Keratinocyte (primary cell): ENCODE results near the gene ARHGAP35. TPM values are rescaled to one million over a fixed set of nuclear protein-coding genes. Genes with fewer than 3 reads are reported as not detected.

ENCODE experiments used
- DNase-seq: peaks from one replicate; pipeline ENCODE4 v3.0.0-alpha.2; 2011; ENCODE audit warnings: low read depth, missing footprints, low spot score
- FAIRE-seq: peaks from 2 replicates; lab custom pipeline; 2011; peaks lifted over from hg19 to GRCh38; lab: Jason Lieb, UNC
- H2AFZ ChIP-seq: 2 replicates; pipeline ENCODE4 v1.6.0; 2012; ENCODE audit warnings: low read length, control low read depth, inconsistent platforms; ENCODE audit not compliant: control insufficient read depth
- H3K27ac ChIP-seq: 2 replicates; pipeline ENCODE4 v1.5.1; 2011; ENCODE audit warnings: low read length; ENCODE audit not compliant: control insufficient read depth, insufficient read depth
- H3K27me3 ChIP-seq: 3 replicates; pipeline ENCODE4 v1.6.0; 2011; ENCODE audit warnings: low read length; ENCODE audit not compliant: control insufficient read depth, insufficient read depth; ENCODE audit errors: extremely low read depth
- H3K36me3 ChIP-seq, 2 experiments: 2 replicates in 1 of 2; 3 replicates in 1 of 2; pipeline ENCODE4 v1.5.1; 2011; ENCODE audit warnings: low read length in 2 of 2, mild to moderate bottlenecking in 1 of 2; ENCODE audit not compliant: control insufficient read depth in 2 of 2, insufficient read depth in 2 of 2; ENCODE audit errors: extremely low read depth in 1 of 2
- H3K4me1 ChIP-seq: 3 replicates; pipeline ENCODE4 v1.5.1; 2011; ENCODE audit warnings: low read length; ENCODE audit not compliant: control insufficient read depth, insufficient read depth; ENCODE audit errors: extremely low read depth
- H3K4me2 ChIP-seq: 3 replicates; pipeline ENCODE4 v1.6.0; 2011; ENCODE audit warnings: low read depth, low read length; ENCODE audit not compliant: control insufficient read depth, insufficient read depth; ENCODE audit errors: extremely low read depth
- H3K4me3 ChIP-seq, 3 experiments: fragments of 200-600 bp in 1 of 3; sonication (generic) in 1 of 3; 2 replicates in 2 of 3; 3 replicates in 1 of 3; pipeline ENCODE4 v1.5.1; 2011 to 2016; ENCODE audit warnings: low read length in 3 of 3, mild to moderate bottlenecking in 3 of 3, control low read depth in 2 of 3, inconsistent platforms in 1 of 3, low read depth in 1 of 3, mixed read lengths in 1 of 3, mixed run types in 1 of 3, moderate library complexity in 1 of 3; ENCODE audit not compliant: control insufficient read depth in 2 of 3, insufficient read depth in 2 of 3; ENCODE audit errors: extremely low read depth in 1 of 3
- H3K79me2 ChIP-seq: 2 replicates; pipeline ENCODE4 v1.6.0; 2012; ENCODE audit warnings: low read length; ENCODE audit not compliant: control insufficient read depth, insufficient read depth
- H3K9ac ChIP-seq: 3 replicates; pipeline ENCODE4 v1.6.0; 2011; ENCODE audit warnings: low read length; ENCODE audit not compliant: control insufficient read depth, insufficient read depth; ENCODE audit errors: extremely low read depth
- H3K9me1 ChIP-seq: 3 replicates; pipeline ENCODE4 v1.6.0; 2011; ENCODE audit warnings: low read length; ENCODE audit not compliant: control insufficient read depth, insufficient read depth; ENCODE audit errors: extremely low read depth
- H3K9me3 ChIP-seq: 2 replicates; pipeline ENCODE4 v1.5.1; 2012; ENCODE audit warnings: low read depth, low read length; ENCODE audit not compliant: control insufficient read depth
- H4K20me1 ChIP-seq: 3 replicates; pipeline ENCODE4 v1.6.0; 2011; ENCODE audit warnings: low read length; ENCODE audit not compliant: control insufficient read depth, insufficient read depth; ENCODE audit errors: extremely low read depth
- EZH2 ChIP-seq: IDR thresholded peaks from one replicate; pipeline ENCODE4 v1.6.1; 2012; ENCODE audit warnings: inconsistent platforms, mild to moderate bottlenecking, low read length, moderate library complexity
- dilution Hi-C: fragments of 300-500 bp; cut with MboI; formaldehyde crosslinking; loops from one replicate; pipeline ENCODE4 v1.7.0; 2020; ENCODE audit warnings: low sequenced_read_pairs; ENCODE audit not compliant: extremely low pct_ligation_motif_present
- polyA plus RNA-seq, 5 experiments: library from polyadenylated mRNA; depleted of rRNA in 3 of 5; stranded (reverse) in 3 of 5; stranded (forward) in 1 of 5; unstranded in 1 of 5; fragments of >200 nt; gene quantifications; 1 replicate in 1 of 5; 2 replicates in 3 of 5; 3 replicates in 1 of 5; pipeline versions ENCODE4 v1.2.1 to v1.2.3, GENCODE V29; 2011 to 2012; ENCODE audit warnings: missing spikeins in 2 of 5, low read depth in 1 of 5, low replicate concordance in 1 of 5
- TF ChIP-seq, protein P1 (sequence below), 3 experiments: IDR thresholded peaks in 1 of 3; conservative IDR thresholded peaks in 1 of 3; optimal IDR thresholded peaks in 1 of 3; 2 replicates in 2 of 3; 3 replicates in 1 of 3; pipeline versions ENCODE3 to v1.5.1; 2011; ENCODE audit warnings: low read length in 3 of 3, mild to moderate bottlenecking in 3 of 3, moderate library complexity in 2 of 3, control low read depth in 1 of 3, inconsistent platforms in 1 of 3; ENCODE audit not compliant: insufficient read depth in 2 of 3; ENCODE audit errors: extremely low read depth in 1 of 3

ARHGAP35 gene
- polyA plus RNA-seq, 1 donor (not counting 4 experiments of a cell fraction or from before 2014, with no cell fraction given), result 19.5 TPM

DNA sequence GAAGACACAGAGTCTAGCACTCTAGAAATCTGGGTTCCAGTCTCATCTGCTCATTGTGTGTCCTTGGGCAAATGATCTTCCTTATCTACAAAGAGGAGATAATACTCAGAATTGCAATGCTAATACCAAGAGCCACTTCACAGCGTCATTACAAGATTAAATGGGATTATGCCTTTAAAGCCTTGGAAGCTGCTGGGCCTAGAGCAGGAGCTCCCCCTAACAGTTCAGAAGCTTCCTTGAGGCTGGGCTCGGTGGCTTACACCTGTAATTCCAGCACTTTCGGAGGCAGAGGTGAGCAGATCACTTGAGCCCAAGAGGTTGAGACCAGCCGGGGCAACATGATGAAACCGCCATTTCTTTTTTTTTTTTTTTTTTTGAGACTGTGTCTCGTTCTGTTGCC is 37.7 kb upstream of the ARHGAP35 start:
- no peaks in the 10 kb centered on the region for H3K9me1 ChIP-seq
- no peak overlapping the region for H3K4me3 ChIP-seq
- TF ChIP-seq EZH2, result no peak
- TF ChIP-seq, protein P1, sequence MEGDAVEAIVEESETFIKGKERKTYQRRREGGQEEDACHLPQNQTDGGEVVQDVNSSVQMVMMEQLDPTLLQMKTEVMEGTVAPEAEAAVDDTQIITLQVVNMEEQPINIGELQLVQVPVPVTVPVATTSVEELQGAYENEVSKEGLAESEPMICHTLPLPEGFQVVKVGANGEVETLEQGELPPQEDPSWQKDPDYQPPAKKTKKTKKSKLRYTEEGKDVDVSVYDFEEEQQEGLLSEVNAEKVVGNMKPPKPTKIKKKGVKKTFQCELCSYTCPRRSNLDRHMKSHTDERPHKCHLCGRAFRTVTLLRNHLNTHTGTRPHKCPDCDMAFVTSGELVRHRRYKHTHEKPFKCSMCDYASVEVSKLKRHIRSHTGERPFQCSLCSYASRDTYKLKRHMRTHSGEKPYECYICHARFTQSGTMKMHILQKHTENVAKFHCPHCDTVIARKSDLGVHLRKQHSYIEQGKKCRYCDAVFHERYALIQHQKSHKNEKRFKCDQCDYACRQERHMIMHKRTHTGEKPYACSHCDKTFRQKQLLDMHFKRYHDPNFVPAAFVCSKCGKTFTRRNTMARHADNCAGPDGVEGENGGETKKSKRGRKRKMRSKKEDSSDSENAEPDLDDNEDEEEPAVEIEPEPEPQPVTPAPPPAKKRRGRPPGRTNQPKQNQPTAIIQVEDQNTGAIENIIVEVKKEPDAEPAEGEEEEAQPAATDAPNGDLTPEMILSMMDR (optimal IDR thresholded peaks at IDR 0.05 in 1 of 3, IDR thresholded peaks at IDR 0.05 in 1 of 3, conservative IDR thresholded peaks at IDR 0.05 in 1 of 3; ENCODE audit: extremely low read depth in 1 of 3, insufficient read depth in 2 of 3, low read length in 3 of 3), result no peak
- no peaks in the 10 kb centered on the region for H3K79me2 ChIP-seq
- dilution Hi-C loops, result no loop called here
- H3K4me1 ChIP-seq, result peaks cover 18% of the 10 kb centered on the region
- DNase-seq, result no peak
- no peaks in the 10 kb centered on the region for H3K9me3 ChIP-seq
- no peak overlapping the region for H3K9ac ChIP-seq
- H3K36me3 ChIP-seq, result no peaks in the 10 kb centered on the region
- no peaks in the 10 kb centered on the region for H4K20me1 ChIP-seq
- no peak overlapping the region for H2AFZ ChIP-seq
- no peak overlapping the region for H3K27ac ChIP-seq
- H3K27me3 ChIP-seq, result no peaks in the 10 kb centered on the region
- FAIRE-seq, result no peak
- no peak overlapping the region for H3K4me2 ChIP-seq

- H3K9ac ChIP-seq, result no peak overlapping the region
- no peak overlapping the region for H3K27ac ChIP-seq
- FAIRE-seq, result no peak
Observed at GRCh38 chr19:46824890-46825730, 35.7 kb upstream of the ARHGAP35 start.

More at GRCh38 chr19:46824890-46825730, 35.7 kb upstream of the ARHGAP35 start:
- Histone ChIP-seq H2AFZ (no peak overlapping the region), H3K79me2 (no peaks in the 10 kb centered on the region), H3K4me1 (peaks cover 25% of the 10 kb centered on the region), H3K36me3 (no peaks in the 10 kb centered on the region), H3K9me1 (no peaks in the 10 kb centered on the region), H3K4me2 (no peak overlapping the region), H3K9me3 (no peaks in the 10 kb centered on the region), H4K20me1 (no peaks in the 10 kb centered on the region), H3K4me3 (no peak overlapping the region), H3K27me3 (no peaks in the 10 kb centered on the region)
- no peak for DNase-seq
- dilution Hi-C loops, result no loop called here
- TF ChIP-seq, protein P1 (optimal IDR thresholded peaks at IDR 0.05 in 1 of 3, IDR thresholded peaks at IDR 0.05 in 1 of 3, conservative IDR thresholded peaks at IDR 0.05 in 1 of 3; ENCODE audit: extremely low read depth in 1 of 3, insufficient read depth in 2 of 3, low read length in 3 of 3), result no peak
- TF ChIP-seq EZH2, result no peak
